Measurements from ENCODE around the gene GH2.
"Not testable (repeated sequence)": the region's sequence is repeated elsewhere in the genome, so short reads cannot be mapped to it uniquely, and the experiment has no call there.

GRCh38 chr17:63885119-63885518 is 3.4 kb upstream of the GH2 start:
- TF ChIP-seq CTCF (IDR thresholded peaks at IDR 0.05); ZFX (IDR thresholded peaks at IDR 0.05; ENCODE audit: borderline replicate concordance): not testable (repeated sequence)
